GM12872 (cell line): ENCODE data around the gene MTERF4.

Source experiments
- CTCF ChIP-seq: IDR thresholded peaks from 3 replicates; pipeline ENCODE4 v1.5.1; 2011; ENCODE audit warnings: low read depth, mild to moderate bottlenecking, low read length, moderate library complexity; ENCODE audit not compliant: insufficient read depth

The MTERF4 gene

GRCh38 chr2:241064008-241064801 is 37.9 kb downstream of the MTERF4 start:
- no peak for TF ChIP-seq CTCF

DNA sequence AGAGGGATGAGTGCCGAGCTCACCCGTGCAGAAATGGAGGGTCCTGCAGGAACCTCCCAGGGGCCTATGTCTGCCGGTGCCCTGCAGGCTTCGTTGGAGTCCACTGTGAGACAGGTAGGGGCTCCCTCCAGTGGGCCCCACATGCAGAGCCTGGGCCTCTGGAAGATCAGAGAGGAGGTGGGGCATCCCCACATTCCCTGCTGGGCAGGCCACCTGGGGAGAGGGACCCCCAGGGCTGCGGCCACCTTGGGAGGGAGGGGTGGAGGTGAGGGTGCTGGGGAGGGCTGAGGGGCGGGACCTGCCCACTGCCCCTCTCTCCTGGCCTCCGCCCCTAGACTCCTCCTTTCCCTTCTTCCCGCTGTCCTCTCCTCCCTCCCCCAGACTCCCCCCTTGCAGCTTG is 38.5 kb downstream of the MTERF4 start:
- TF ChIP-seq CTCF: no peak

GRCh38 chr2:241063093-241063551 is 39.0 kb downstream of the MTERF4 start:
- no peak for TF ChIP-seq CTCF

DNA sequence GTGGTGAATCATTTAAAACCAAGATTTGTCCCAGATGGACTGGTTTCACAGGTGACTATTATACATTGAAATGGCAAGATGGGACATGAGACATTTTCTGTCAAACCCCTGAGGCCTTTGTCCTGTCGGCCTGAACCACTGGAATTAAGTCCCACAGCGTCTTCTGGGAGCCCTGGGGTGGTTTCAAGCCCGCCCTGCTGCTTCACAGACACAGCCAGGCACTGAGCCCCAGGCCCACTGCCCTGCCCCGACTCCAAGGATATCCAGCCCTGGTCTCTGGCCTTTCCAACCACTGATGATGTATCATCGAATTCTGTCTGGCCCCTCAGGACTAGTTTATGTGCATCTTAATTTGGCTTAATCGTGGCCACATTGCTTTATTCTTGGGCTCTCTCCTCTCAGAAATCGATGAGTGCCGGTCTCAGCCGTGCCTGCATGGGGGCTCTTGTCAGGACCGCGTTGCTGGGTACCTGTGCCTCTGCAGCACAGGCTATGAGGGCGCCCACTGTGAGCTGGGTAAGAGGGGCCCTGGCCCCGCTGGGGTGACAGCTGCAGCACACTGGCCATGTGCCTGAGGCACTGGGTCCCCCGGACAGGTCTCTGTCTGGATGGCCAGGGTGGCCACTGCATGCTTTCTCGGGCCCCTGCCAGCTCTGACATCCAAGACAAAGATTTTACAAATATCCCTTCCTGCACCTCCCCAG is 39.5 kb downstream of the MTERF4 start:
- TF ChIP-seq CTCF: no peak

GRCh38 chr2:241061275-241061674 is 40.8 kb downstream of the MTERF4 start:
- TF ChIP-seq CTCF: no peak

DNA sequence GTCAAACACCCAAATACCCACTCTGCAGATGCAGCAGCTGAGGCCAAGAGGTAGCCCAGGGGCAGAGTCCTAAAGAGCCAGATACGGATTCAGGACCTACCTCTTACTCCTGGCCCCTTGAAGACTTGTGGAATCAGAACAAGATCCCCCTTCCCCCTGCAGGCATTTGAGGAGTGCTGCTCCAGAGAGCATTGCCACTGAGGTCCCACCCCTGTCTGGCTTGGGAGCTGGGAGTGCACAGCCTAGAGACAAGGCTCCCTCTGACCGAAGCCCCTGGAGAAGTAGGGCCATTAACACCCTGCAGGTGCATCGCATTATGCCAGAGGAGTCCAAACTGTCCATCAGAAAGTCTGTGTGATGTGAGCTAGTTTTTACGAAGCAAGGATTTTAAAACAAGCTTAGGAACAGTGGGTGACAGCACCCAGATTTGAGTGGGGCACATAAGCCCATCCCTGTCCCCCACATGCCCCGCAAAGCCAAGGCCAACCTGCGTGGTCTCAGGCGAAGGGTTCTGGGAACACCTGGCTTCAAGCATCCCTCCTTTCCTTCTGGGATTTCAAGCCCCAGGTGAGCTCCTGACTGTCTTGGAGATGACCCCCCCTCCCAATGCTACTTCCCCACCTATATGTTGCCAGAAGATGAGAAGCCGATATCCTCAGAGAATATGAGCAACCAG is 48.4 kb downstream of the MTERF4 start:
- TF ChIP-seq CTCF: no peak

GRCh38 chr2:241052677-241053360 is 49.3 kb downstream of the MTERF4 start:
- TF ChIP-seq CTCF: no peak
